GM12873 (cell line): ENCODE measurements around the gene STX11.

Experiments used
- CTCF ChIP-seq: IDR thresholded peaks from 2 replicates; pipeline ENCODE4 v1.5.1; 2012; ENCODE audit warnings: low read depth, mild to moderate bottlenecking, moderate library complexity, low read length, control low read depth; ENCODE audit not compliant: insufficient read depth; ENCODE audit errors: missing control alignments

STX11 gene

DNA sequence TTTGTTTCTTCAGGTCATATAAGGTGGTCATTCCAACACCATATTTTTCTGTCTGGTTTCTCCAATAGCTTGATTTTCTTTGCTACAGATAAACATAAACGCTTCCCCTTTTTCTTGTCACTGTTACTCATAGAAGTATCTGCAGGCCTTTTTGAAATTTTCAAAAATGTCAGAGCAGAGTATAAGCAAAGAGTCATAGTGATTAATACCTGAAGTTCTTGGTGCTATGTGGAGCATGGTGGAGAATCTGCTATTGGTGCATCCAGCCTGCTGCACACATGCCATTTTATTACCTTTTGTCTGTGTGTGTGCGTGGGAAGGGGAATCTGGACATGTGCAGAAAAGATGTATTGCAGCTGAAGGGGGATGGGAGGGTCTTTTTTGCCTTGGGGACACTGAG lies 19.7 kb downstream of the STX11 start:
- no peak for TF ChIP-seq CTCF

GRCh38 chr6:144171406-144171805 lies 21.1 kb downstream of the STX11 start:
- TF ChIP-seq CTCF, result no peak

DNA sequence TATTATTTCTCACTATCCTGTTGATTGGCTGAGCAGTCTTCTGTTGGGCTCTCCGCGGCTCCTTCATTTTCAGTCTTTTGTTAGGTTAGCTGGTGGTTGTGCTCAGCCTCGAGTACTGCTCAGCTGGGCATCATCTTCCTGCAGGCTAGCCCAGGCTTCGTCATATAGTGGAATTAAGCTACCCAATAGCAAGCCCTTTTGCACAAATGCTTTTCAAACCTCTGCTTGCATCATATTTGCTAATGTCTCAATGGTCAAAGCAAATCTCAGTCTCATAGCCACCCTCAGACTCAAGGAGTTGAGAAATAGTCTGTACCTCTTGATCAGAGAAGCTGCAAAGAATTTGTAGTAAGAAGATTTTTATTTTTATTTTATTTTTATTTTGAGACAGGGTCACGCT lies 23.7 kb downstream of the STX11 start:
- TF ChIP-seq CTCF, result no peak

GRCh38 chr6:144176043-144176442 lies 25.7 kb downstream of the STX11 start:
- no peak for TF ChIP-seq CTCF

- no peak for TF ChIP-seq CTCF
These were observed 27.4 kb downstream of the STX11 start for GRCh38 chr6:144177726-144178125.

DNA sequence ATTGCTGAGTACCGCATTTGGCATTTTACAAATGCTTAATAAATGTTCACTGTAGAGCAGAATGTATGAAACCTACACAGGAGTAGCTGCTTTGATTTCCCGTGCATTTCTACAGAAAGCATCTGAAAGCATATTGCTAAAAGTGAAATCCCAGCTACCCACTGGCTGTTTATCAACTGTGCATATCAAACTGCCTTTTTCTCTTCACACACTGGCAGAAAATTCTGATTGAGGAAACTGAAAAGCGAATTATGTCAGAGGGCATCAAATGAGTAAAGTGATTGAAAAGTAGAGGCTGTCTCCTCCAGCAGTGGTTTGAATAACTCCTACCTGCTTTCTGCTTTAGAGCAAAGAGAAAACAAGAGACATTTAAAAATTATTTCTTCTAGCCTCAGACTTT lies 28.0 kb downstream of the STX11 start:
- no peak for TF ChIP-seq CTCF

DNA sequence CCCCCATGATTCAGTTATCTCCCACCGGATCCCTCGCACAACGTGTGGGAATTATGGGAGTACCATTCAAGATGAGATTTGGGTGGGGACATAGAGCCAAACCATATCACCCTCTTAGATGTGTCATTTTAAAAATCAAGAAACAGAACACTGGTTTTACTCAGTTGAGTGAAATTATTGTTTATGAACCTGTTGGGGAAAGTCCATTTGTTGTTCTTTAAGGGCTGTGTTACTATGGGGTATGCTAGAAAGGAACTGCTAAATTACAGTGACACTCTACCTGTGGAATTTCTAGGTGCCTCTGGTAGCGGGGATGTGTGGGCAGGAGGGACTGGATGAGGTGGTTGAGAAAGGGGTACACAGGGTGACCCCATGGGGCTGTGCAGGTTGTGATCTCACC lies 28.9 kb downstream of the STX11 start:
- TF ChIP-seq CTCF, result no peak

- no peak for TF ChIP-seq CTCF
These were observed 29.5 kb downstream of the STX11 start for GRCh38 chr6:144179828-144180227.
